HepG2 (cell line): ENCODE results near the gene SEC16A. TPM values are rescaled to one million over a fixed set of nuclear protein-coding genes. Genes with fewer than 3 reads are reported as not detected.

Experiments
- BORCS8-MEF2B ChIP-seq: sonication (generic); formaldehyde crosslinking; IDR thresholded peaks from 2 replicates; pipeline ENCODE4 v1.8.0; 2022; ENCODE audit warnings: mild to moderate bottlenecking, missing genetic modification reagents
- BRCA1 ChIP-seq: sonication (generic); formaldehyde crosslinking; IDR thresholded peaks from 2 replicates; pipeline ENCODE4 v1.4.0; 2020; ENCODE audit warnings: missing genetic modification reagents
- CREM ChIP-seq, 2 experiments: sonication (generic) in 1 of 2; formaldehyde crosslinking in 1 of 2; IDR thresholded peaks; 2 replicates each; pipeline versions ENCODE4 v1.4.0 to v1.6.1; 2016 to 2020; ENCODE audit warnings: antibody characterized with exemption in 1 of 2, mild to moderate bottlenecking in 1 of 2, missing genetic modification reagents in 1 of 2
- IRX3 ChIP-seq: sonication (generic); formaldehyde crosslinking; IDR thresholded peaks from 2 replicates; pipeline ENCODE4 v1.8.1; 2023; ENCODE audit warnings: mild to moderate bottlenecking, low read depth, missing genetic modification reagents, borderline replicate concordance
- NFYC ChIP-seq: IDR thresholded peaks from 2 replicates; pipeline ENCODE4 v1.6.1; 2016; ENCODE audit warnings: missing genetic modification reagents, missing compliant biosample characterization
- PHF8 ChIP-seq: sonication (generic); formaldehyde crosslinking; IDR thresholded peaks from 2 replicates; pipeline ENCODE4 v1.5.0; 2020; ENCODE audit warnings: missing genetic modification reagents
- POLR2A ChIP-seq, 2 experiments: IDR thresholded peaks; 2 replicates each; pipeline ENCODE4 v1.6.1; 2011; ENCODE audit warnings: low read depth in 2 of 2, low read length in 2 of 2, mild to moderate bottlenecking in 1 of 2, moderate library complexity in 1 of 2; ENCODE audit not compliant: insufficient read depth in 1 of 2
- RFXANK ChIP-seq: IDR thresholded peaks from 2 replicates; pipeline ENCODE4 v1.6.1; 2016
- RFXAP ChIP-seq: sonication (generic); formaldehyde crosslinking; IDR thresholded peaks from 2 replicates; pipeline ENCODE4 v1.4.0; 2020; ENCODE audit warnings: missing genetic modification reagents, borderline replicate concordance
- SNAI1 ChIP-seq: sonication (generic); formaldehyde crosslinking; IDR thresholded peaks from 2 replicates; pipeline ENCODE4 v1.5.0; 2020; ENCODE audit warnings: mild to moderate bottlenecking, missing genetic modification reagents, borderline replicate concordance
- TGIF2 ChIP-seq: IDR thresholded peaks from 2 replicates; pipeline ENCODE4 v1.6.1; 2016; ENCODE audit warnings: control low read depth, missing compliant biosample characterization
- ZNF546 ChIP-seq: sonication (generic); formaldehyde crosslinking; conservative IDR thresholded peaks from 2 replicates; pipeline ENCODE4 v1.8.1; 2023; ENCODE audit warnings: mild to moderate bottlenecking, missing genetic modification reagents
- ZNF558 ChIP-seq: sonication (generic); formaldehyde crosslinking; IDR thresholded peaks from 2 replicates; pipeline ENCODE4 v1.9.0; 2022; ENCODE audit warnings: mild to moderate bottlenecking, missing genetic modification reagents, borderline replicate concordance
- polyA plus RNA-seq, 8 experiments: library from polyadenylated mRNA; depleted of rRNA in 3 of 8; stranded (reverse) in 7 of 8; unstranded in 1 of 8; fragments of >200 nt; fragmentation: Illumina TruSeq in 4 of 8; extraction: Trizol in 4 of 8; gene quantifications; 2 replicates each; pipeline versions ENCODE4 v1.2.1 to v1.2.3, GENCODE V29; 2011 to 2016; ENCODE audit warnings: low read depth in 4 of 8, missing spikeins in 1 of 8, mixed read lengths in 1 of 8; ENCODE audit not compliant: insufficient read depth in 1 of 8
- total RNA-seq, 5 experiments: library from RNA; depleted of rRNA; stranded (reverse); fragments of >200 nt; fragmentation: Illumina TruSeq; extraction: Trizol; gene quantifications; 2 replicates each; pipeline ENCODE4 v1.2.3, GENCODE V29; 2016; ENCODE audit warnings: low read depth in 1 of 5
- TF ChIP-seq, protein P1 (sequence below): sonication (generic); formaldehyde crosslinking; IDR thresholded peaks from 2 replicates; pipeline ENCODE4 v1.5.1; 2020; ENCODE audit warnings: mild to moderate bottlenecking, missing genetic modification reagents, borderline replicate concordance
- TF ChIP-seq, protein P2 (sequence below): sonication (generic); formaldehyde crosslinking; IDR thresholded peaks from 2 replicates; pipeline ENCODE4 v1.4.0; 2020; ENCODE audit warnings: low read depth, mild to moderate bottlenecking, missing genetic modification reagents
- TF ChIP-seq, protein P3 (sequence below): sonication (generic); formaldehyde crosslinking; IDR thresholded peaks from 2 replicates; pipeline ENCODE4 v1.4.0; 2020; ENCODE audit warnings: missing genetic modification reagents
- TF ChIP-seq, protein P4 (sequence below): sonication (generic); formaldehyde crosslinking; IDR thresholded peaks from 2 replicates; pipeline ENCODE4 v1.8.1; 2023; ENCODE audit warnings: mild to moderate bottlenecking, missing genetic modification reagents
- TF ChIP-seq, protein P5 (sequence below): IDR thresholded peaks from 2 replicates; pipeline ENCODE4 v1.6.1; 2018; ENCODE audit warnings: missing genetic modification reagents

SEC16A gene
- total and polyA plus RNA-seq, 2 of the 13 experiments (the other 11 are each of a cell fraction or from before 2014, with no cell fraction given), result 15.9 to 18.9 TPM

DNA sequence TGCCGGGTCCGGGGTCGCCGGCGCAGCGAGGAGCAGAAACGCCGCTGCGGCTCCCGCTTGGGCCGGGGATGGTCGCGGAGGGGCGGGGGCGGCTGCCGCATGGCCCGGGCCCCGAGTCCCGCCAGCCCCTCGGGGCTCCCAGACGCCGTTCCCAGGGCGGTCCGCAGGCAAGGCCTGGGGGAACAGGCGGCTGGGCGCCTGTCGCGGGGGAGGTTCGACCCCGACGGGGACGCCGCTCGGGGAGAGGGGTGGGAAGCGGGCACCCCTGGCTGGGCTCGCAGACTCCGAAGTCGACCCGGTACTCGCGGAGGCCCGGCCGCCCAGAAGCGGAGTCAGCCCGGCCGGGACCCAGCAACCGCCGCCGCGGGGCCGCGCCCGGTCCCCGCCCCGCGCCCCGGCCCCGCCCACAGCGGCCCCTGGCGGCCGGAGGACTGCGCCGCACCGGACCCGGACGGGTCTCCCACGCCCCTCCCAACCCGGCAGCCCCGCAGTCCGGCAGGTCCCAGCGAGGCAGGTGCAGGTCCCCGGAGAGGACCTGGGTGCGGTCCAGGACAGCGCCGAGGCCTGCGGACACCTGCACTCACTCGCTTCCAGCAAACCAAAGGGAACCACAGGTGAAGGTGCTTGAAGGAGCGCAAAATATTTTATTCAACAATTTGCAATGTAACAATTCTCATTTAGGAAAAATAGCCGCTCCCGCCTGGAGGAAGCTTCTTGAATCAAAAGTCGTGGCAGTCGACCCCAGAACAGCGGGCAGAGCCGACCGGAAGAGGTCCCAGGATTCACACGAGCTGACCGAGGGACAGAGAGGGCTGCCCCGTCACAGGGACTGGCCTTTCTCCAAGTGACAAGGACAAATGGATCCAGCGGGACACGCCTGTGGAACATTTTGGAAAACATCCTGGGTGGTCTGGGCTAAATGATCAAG lies 43.1 kb downstream of the SEC16A start, which contains the start of gene INPP5E (continued):
- TF ChIP-seq ZNF546 (CRISPR knock-in tag) (0 out of 2 replicates have a peak, but pooled peaks have one; percentile 9), BORCS8-MEF2B (CRISPR knock-in tag) (0 out of 2 replicates have a peak, but pooled peaks have one; percentile 6), POLR2A (IDR thresholded peaks at IDR 0.05; ENCODE audit: insufficient read depth in 1 of 2, low read depth in 2 of 2, low read length in 2 of 2) (peak in 1 of 2 experiments; percentile 54; a peak in 2 of 4 replicates), SNAI1 (CRISPR knock-in tag) (0 out of 2 replicates have a peak, but pooled peaks have one; percentile 11), NFYC (CRISPR knock-in tag) (no peak), TGIF2 (CRISPR knock-in tag) (no peak), IRX3 (no peak), PHF8 (CRISPR knock-in tag) (peak; percentile 84), RFXANK (CRISPR knock-in tag) (no peak), ZNF558 (CRISPR knock-in tag) (peak; percentile 17; the same call in 1 of the 2 replicates), BRCA1 (CRISPR knock-in tag) (no peak), CREM (IDR thresholded peaks at IDR 0.05) (no peak), CREM (CRISPR knock-in tag; IDR thresholded peaks at IDR 0.05) (no peak), RFXAP (no peak)
- TF ChIP-seq, protein P1, sequence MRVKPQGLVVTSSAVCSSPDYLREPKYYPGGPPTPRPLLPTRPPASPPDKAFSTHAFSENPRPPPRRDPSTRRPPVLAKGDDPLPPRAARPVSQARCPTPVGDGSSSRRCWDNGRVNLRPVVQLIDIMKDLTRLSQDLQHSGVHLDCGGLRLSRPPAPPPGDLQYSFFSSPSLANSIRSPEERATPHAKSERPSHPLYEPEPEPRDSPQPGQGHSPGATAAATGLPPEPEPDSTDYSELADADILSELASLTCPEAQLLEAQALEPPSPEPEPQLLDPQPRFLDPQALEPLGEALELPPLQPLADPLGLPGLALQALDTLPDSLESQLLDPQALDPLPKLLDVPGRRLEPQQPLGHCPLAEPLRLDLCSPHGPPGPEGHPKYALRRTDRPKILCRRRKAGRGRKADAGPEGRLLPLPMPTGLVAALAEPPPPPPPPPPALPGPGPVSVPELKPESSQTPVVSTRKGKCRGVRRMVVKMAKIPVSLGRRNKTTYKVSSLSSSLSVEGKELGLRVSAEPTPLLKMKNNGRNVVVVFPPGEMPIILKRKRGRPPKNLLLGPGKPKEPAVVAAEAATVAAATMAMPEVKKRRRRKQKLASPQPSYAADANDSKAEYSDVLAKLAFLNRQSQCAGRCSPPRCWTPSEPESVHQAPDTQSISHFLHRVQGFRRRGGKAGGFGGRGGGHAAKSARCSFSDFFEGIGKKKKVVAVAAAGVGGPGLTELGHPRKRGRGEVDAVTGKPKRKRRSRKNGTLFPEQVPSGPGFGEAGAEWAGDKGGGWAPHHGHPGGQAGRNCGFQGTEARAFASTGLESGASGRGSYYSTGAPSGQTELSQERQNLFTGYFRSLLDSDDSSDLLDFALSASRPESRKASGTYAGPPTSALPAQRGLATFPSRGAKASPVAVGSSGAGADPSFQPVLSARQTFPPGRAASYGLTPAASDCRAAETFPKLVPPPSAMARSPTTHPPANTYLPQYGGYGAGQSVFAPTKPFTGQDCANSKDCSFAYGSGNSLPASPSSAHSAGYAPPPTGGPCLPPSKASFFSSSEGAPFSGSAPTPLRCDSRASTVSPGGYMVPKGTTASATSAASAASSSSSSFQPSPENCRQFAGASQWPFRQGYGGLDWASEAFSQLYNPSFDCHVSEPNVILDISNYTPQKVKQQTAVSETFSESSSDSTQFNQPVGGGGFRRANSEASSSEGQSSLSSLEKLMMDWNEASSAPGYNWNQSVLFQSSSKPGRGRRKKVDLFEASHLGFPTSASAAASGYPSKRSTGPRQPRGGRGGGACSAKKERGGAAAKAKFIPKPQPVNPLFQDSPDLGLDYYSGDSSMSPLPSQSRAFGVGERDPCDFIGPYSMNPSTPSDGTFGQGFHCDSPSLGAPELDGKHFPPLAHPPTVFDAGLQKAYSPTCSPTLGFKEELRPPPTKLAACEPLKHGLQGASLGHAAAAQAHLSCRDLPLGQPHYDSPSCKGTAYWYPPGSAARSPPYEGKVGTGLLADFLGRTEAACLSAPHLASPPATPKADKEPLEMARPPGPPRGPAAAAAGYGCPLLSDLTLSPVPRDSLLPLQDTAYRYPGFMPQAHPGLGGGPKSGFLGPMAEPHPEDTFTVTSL (CRISPR knock-in tag), result no peak
- TF ChIP-seq, protein P2, sequence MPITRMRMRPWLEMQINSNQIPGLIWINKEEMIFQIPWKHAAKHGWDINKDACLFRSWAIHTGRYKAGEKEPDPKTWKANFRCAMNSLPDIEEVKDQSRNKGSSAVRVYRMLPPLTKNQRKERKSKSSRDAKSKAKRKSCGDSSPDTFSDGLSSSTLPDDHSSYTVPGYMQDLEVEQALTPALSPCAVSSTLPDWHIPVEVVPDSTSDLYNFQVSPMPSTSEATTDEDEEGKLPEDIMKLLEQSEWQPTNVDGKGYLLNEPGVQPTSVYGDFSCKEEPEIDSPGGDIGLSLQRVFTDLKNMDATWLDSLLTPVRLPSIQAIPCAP (CRISPR knock-in tag), result no peak
- TF ChIP-seq, protein P3, sequence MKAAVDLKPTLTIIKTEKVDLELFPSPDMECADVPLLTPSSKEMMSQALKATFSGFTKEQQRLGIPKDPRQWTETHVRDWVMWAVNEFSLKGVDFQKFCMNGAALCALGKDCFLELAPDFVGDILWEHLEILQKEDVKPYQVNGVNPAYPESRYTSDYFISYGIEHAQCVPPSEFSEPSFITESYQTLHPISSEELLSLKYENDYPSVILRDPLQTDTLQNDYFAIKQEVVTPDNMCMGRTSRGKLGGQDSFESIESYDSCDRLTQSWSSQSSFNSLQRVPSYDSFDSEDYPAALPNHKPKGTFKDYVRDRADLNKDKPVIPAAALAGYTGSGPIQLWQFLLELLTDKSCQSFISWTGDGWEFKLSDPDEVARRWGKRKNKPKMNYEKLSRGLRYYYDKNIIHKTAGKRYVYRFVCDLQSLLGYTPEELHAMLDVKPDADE (CRISPR knock-in tag), result no peak
- TF ChIP-seq, protein P4, sequence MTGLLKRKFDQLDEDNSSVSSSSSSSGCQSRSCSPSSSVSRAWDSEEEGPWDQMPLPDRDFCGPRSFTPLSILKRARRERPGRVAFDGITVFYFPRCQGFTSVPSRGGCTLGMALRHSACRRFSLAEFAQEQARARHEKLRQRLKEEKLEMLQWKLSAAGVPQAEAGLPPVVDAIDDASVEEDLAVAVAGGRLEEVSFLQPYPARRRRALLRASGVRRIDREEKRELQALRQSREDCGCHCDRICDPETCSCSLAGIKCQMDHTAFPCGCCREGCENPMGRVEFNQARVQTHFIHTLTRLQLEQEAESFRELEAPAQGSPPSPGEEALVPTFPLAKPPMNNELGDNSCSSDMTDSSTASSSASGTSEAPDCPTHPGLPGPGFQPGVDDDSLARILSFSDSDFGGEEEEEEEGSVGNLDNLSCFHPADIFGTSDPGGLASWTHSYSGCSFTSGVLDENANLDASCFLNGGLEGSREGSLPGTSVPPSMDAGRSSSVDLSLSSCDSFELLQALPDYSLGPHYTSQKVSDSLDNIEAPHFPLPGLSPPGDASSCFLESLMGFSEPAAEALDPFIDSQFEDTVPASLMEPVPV (CRISPR knock-in tag), result 0 out of 2 replicates have a peak, but pooled peaks have one; percentile 35
- TF ChIP-seq, protein P5, sequence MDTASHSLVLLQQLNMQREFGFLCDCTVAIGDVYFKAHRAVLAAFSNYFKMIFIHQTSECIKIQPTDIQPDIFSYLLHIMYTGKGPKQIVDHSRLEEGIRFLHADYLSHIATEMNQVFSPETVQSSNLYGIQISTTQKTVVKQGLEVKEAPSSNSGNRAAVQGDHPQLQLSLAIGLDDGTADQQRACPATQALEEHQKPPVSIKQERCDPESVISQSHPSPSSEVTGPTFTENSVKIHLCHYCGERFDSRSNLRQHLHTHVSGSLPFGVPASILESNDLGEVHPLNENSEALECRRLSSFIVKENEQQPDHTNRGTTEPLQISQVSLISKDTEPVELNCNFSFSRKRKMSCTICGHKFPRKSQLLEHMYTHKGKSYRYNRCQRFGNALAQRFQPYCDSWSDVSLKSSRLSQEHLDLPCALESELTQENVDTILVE (CRISPR knock-in tag), result no peak
